Right cardiac atrium (tissue), 5 donors: ENCODE data around the gene F7. TPM values are rescaled to one million over a fixed set of nuclear protein-coding genes. Genes with fewer than 3 reads are reported as not detected.

Source experiments
- ATAC-seq, 2 donors: fragments of 200-7000 bp; cut with Tn5 transposase; one replicate each; pipeline versions ENCODE4 v1.8.0 to v1.9.1; 2020; ENCODE audit warnings: moderate library complexity in 2 of 2, mild to moderate bottlenecking in 1 of 2
- DNase-seq, 3 donors: peaks; one replicate each; pipeline ENCODE4 v3.0.0-alpha.2; 2020
- H3K27ac ChIP-seq: one replicate; pipeline ENCODE4 v1.5.1; 2013; ENCODE audit warnings: mild to moderate bottlenecking, low read length, control low read depth, moderate library complexity
- H3K27me3 ChIP-seq: one replicate; pipeline ENCODE4 v1.6.1; 2013; ENCODE audit not compliant: control insufficient read depth, insufficient read depth
- H3K4me1 ChIP-seq: one replicate; pipeline ENCODE4 v1.6.1; 2013; ENCODE audit warnings: low read length; ENCODE audit not compliant: control insufficient read depth, insufficient read depth
- H3K4me3 ChIP-seq: one replicate; pipeline ENCODE4 v1.5.1; 2013; ENCODE audit warnings: low read length, control low read depth
- H3K9me3 ChIP-seq: one replicate; pipeline ENCODE4 v1.6.1; 2013; ENCODE audit warnings: low read length; ENCODE audit not compliant: control insufficient read depth
- WGBS: extraction: QIAGEN DNeasy Blood & Tissue Kit; methylation state at CpG from one replicate; pipeline ENCODE4 v1.1.7; 2013; 5-methylcytosine and 5-hydroxymethylcytosine counted together
- intact Hi-C, 4 donors: fragments of 100-400 bp; cut with DNase I; formaldehyde crosslinking; loops; one replicate each; pipeline versions ENCODE4 v1.11.0 to v1.14.0; 2022 to 2023
- polyA plus RNA-seq: library from polyadenylated mRNA; stranded (reverse); fragments of 200-250 nt; gene quantifications from one replicate; pipeline ENCODE4 v1.2.3, GENCODE V29; 2013
- total RNA-seq, 4 donors: library from RNA; stranded (reverse); fragmentation: NEBNext Ultra II Directional; extraction: Animal tissue kit (Norgen Biotek cat#: 25700); gene quantifications; one replicate each; pipeline ENCODE4 v1.2.1, GENCODE V29; 2021
- donor health status: healthy with polysubstance abuse.
- donor health status: DM: no; HTN: yes; CAD: no.
- donor health status: DM: no; HTN: no; CAD: no.
- donor health status: DM: no; HTN: yes; CAD: no; lungs with severe emphysema.
- donor health status: DM: yes; HTN: yes; CAD: no.

F7 gene
- total and polyA plus RNA-seq, 5 donors = 0.24 to 0.64 (median 0.37) TPM; not detected in 1

GRCh38 chr13:113120300-113121182, 14.9 kb downstream of the F7 start:
- Histone ChIP-seq H3K27me3 (no peaks in the 10 kb centered on the region), H3K4me3 (no peak overlapping the region), H3K9me3 (no peaks in the 10 kb centered on the region), H3K27ac (no peak overlapping the region), H3K4me1 (no peaks in the 10 kb centered on the region)
- 85% methylated on average over 19 of the region's 19 CpGs for WGBS
- DNase-seq (peak in 1 of 3 donors; percentile 33), ATAC-seq (no peak)
- intact Hi-C loops = no loop called here

GRCh38 chr13:113121183-113121927, 15.8 kb downstream of the F7 start:
- no peaks in the 10 kb centered on the region for H3K9me3 ChIP-seq
- no peaks in the 10 kb centered on the region for H3K27me3 ChIP-seq
- H3K27ac ChIP-seq = no peak overlapping the region
- intact Hi-C loops = no loop called here
- H3K4me3 ChIP-seq = no peak overlapping the region
- WGBS = 93% methylated on average over 24 of the region's 24 CpGs
- H3K4me1 ChIP-seq = no peaks in the 10 kb centered on the region
- ATAC-seq = no peak
- DNase-seq = no peak

DNA sequence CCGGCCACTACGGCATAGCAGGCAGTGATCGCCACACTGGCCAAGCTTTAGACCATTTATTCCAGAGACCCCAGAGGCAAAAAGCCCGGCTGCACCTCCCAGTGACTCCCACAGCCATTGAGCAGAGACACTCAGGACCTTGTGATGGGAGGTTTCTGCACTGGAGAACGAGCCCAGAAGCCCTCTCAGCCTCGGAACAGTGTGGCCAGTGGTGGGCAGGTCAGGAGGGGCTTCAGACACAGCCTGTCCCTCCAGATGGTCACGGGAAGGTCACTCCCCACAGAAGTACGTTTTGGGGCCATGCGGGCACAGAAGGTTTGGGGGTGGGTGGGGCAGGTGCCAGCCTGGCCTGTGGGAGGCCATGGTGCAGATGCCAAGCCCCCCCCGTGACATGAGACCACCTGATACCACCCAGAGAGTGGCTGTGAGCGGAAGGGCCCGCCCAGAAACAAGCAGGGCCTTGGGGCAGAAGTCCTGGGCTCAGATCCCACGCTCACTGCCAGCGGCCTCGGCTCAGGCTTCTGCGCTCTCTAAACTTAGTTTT, 16.4 kb downstream of the F7 start:
- 69% methylated on average over 16 of the region's 16 CpGs for WGBS
- Histone ChIP-seq H3K27me3 (no peaks in the 10 kb centered on the region), H3K27ac (peak overlapping the region; percentile 22), H3K9me3 (no peaks in the 10 kb centered on the region), H3K4me3 (no peak overlapping the region), H3K4me1 (no peaks in the 10 kb centered on the region)
- ATAC-seq = peak; percentile 7 to 28
- peak in 1 of 3 donors; percentile 83 for DNase-seq
- intact Hi-C loops = no loop called here

DNA sequence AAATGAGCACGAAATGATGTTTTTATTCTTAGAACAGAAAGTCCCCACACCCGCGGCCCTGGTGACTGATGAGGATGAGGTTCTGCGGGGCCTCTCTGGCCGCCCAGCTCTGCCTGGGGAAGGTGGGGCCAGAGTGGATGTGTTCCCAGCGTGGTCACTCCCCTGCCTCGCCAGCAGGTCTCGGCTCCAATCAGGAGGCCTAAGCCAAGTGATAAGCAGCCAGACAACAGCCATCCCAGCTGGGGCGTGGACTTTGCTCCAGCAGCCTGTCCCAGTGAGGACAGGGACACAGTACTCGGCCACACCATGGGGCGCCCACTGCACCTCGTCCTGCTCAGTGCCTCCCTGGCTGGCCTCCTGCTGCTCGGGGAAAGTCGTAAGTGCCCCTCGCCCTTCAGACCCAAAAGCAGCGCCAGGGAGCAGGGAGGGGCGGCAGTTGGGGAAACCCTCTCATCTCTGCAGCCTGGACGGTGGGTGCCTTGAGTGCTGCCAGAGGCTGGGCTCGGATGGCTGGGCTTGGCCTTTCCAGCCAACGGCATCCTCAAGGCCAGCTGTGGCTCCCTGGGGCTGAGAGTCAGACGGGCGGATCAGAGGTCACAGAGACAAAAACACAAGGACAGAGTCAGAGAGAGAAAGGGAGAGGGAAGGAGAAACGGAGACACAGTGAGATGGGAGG, 17.1 kb downstream of the F7 start, which contains the start of gene F10:
Gene F10 (plus strand): TSS at position 250 of the 676 bp plus-strand sequence. CDS start 57 bp downstream, at position 307.
- H3K4me3 ChIP-seq = peak within 1 kb of the TSS; percentile 12
- no peaks in the 10 kb centered on the region for H3K27me3 ChIP-seq
- DNase-seq = peak; percentile 82 to 94 (median 91)
- intact Hi-C loops = no loop called here
- H3K9me3 ChIP-seq = no peaks in the 10 kb centered on the region
- H3K4me1 ChIP-seq = no peaks in the 10 kb centered on the region
- ATAC-seq = peak; percentile 90 to 95
- H3K27ac ChIP-seq = peak within 1 kb of the TSS; percentile 53
- WGBS = 23% methylated on average over 23 of the region's 23 CpGs

DNA sequence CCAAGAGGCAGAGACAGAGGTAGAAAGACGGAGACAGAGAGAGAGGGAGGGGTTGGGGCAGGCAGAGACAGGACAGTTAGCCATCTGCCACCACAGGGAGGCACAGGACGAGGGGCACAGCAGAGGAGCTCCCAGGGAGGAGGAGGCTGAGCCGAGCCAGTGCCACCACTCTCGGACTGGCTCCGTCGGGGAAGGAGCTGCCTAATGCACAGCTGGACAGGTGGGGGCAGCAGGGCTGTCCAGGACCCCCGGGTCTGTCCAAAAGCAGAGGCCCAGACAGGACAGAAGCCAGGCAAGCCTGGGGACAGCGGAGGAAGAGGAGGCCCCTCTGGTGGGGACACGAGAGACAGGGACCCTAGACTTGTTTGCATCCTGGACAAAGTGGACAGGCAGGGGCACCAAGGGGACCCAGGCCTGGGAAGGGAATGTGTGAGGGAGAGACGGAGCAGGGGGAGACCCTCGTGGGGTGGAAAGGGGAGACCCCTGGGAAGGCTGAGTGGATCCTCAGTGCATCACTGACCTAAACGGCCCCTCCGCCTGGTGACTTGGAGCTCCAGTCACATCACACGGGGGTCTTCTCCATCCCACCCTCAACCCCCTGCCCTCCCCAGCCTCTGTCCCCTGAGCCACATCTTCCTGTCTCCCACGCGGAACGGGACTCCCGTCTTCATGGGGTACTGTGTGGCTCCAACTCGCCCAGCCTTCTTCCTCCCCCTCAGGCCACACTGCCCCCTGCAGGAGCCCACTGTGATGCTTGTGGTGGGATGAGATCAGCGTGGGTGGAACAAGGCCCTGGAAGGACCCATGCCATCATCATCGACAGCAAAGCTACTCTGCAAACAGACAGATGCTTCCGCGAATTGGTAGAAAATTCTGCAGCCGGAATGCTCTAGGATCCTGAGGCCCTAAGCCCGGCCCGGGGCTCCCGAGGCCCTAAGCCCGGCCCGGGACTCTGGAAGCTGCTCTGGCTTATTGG, 17.9 kb downstream of the F7 start:
- peak in 1 of 2 donors; percentile 1 for ATAC-seq
- DNase-seq = no peak

GRCh38 chr13:113124211-113124970, 18.8 kb downstream of the F7 start:
- intact Hi-C loops = no loop called here
- DNase-seq (no peak), ATAC-seq (no peak)
- no peaks in the 10 kb centered on the region for H3K4me1 ChIP-seq
- 94% methylated on average over 19 of the region's 19 CpGs for WGBS
- H3K9me3 ChIP-seq = no peaks in the 10 kb centered on the region
- no peak overlapping the region for H3K27ac ChIP-seq
- H3K27me3 ChIP-seq = no peaks in the 10 kb centered on the region
- no peak overlapping the region for H3K4me3 ChIP-seq

More for the DNA sequence above, 17.9 kb downstream of the F7 start:
- H3K27ac ChIP-seq = peak overlapping the region; percentile 53
- no peaks in the 10 kb centered on the region for H3K4me1 ChIP-seq
- WGBS = 77% methylated on average over 29 of the region's 29 CpGs
- intact Hi-C loops = no loop called here
- no peaks in the 10 kb centered on the region for H3K9me3 ChIP-seq
- H3K4me3 ChIP-seq = peak overlapping the region; percentile 12
- no peaks in the 10 kb centered on the region for H3K27me3 ChIP-seq

DNA sequence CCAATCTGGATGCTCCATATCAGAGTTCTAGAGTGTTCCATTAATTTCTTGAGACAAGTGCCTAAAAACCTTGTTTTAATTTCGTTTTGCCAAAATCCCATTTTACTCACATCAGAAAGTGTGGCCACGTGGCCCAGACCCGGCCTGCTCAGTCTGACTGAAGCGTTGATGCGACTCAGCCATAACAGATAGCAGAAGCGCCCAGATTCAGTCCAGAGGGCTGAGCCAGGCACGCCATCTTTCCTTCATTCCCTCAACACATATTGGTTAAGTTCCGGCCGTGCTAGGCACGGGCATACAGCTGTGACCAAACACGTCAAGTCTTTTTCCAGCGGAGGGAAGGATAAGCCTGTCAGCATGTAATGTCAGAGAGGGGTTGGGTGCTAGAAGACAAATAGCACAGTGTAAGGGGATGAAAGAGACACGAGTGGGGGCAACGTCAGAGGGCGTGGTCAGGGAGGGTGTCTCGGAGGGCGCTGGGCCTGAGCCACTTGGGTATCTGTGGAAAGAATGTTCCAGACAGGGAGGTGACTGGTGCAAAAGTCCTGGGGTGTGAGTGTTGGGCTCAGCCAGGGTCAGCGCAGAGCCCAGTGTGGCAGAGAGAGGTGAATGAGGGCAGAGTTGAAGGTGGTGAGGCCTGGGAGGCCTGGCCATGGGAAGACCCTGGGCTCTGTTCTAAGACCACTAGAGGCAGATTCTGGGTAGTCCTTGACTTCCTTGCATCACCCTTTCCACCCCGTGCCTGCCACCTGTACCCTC, 20.1 kb downstream of the F7 start:
- WGBS = 82% methylated on average over 19 of the region's 19 CpGs
- intact Hi-C loops = no loop called here
- Histone ChIP-seq H3K27ac (no peak overlapping the region), H3K9me3 (no peaks in the 10 kb centered on the region), H3K4me3 (no peak overlapping the region), H3K27me3 (no peaks in the 10 kb centered on the region), H3K4me1 (no peaks in the 10 kb centered on the region)
- ATAC-seq (no peak), DNase-seq (no peak)

DNA sequence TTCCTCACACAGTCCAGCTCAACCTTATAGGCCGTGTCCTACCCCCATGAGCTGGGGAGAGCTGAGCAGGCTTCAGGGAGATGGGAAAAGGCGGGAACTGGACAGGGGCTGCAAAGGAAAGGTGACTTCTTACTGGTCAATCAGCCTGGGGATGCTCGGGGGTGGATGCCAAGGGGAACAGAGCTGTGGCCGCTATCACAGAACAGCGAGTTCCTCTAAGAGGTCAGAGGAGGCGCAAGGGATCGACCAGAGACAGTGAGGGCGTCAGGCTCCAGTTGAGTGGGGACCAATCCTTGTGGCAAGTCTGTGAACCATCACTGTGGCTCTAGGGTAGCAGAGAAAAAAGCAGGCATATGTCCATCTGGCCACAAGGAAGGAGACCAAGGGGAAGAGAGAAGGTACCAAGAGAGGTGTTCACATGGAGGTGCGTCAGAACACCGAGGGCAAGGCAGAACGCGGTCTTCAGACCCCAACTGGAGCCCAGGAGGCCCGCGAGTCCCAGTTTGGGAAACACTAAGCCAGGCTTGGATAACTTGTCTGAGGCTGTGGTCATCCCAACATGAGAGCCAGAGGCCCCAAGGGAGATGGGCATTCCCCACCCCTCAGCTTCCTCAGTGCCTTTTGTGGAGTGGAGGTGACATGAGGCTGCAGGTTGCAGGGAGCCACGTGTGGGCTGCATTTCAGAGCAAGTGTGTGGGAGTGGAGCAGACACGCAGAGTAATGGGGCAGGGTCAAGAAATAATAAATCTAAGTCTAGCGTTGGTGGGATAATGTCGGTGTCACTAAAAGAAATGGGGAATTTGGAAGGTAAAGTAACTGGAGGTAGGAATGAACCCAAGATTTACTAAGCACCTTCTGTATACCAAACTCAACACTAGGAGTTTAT, 20.9 kb downstream of the F7 start:
- intact Hi-C loops = no loop called here
- DNase-seq (no peak), ATAC-seq (no peak)
- Histone ChIP-seq H3K4me1 (no peaks in the 10 kb centered on the region), H3K4me3 (no peak overlapping the region), H3K9me3 (no peaks in the 10 kb centered on the region), H3K27ac (no peak overlapping the region), H3K27me3 (no peaks in the 10 kb centered on the region)
- WGBS = 91% methylated on average over 18 of the region's 18 CpGs
